SK-N-SH (cell line): Measurements from ENCODE around the gene SAYSD1. TPM values are rescaled to one million over a fixed set of nuclear protein-coding genes. Genes with fewer than 3 reads are reported as not detected.
A peak's percentile ranks its signal among the peaks of the same experiment; 100 is the strongest.

Experiments
- CTCF ChIA-PET: fragments of 300-600, 350-600 bp; formaldehyde crosslinking; extraction: SDS; loops from one replicate; lab custom pipeline; 2021; lab: Yijun Ruan, JAX
- POLR2A ChIA-PET: fragments of 350-600 bp; sonication (Branson Sonifier 250); formaldehyde crosslinking; extraction: SDS; loops from one replicate; lab custom pipeline; 2020; ENCODE audit warnings: antibody characterized with exemption, inconsistent platforms; lab: Yijun Ruan, JAX
- DNase-seq: peaks from one replicate; pipeline ENCODE4 v3.0.0; 2012
- H2AFZ ChIP-seq: fragments of 200-600 bp; sonication (generic); 2 replicates; pipeline ENCODE4 v1.8.1; 2016; ENCODE audit warnings: antibody characterized with exemption, mild to moderate bottlenecking, low read depth
- H3F3A ChIP-seq: fragments of 200-600 bp; sonication (generic); replicated peaks from 2 replicates; pipeline ENCODE3; 2016; ENCODE audit warnings: antibody characterized with exemption, mild to moderate bottlenecking; ENCODE audit not compliant: insufficient read depth
- H3K27ac ChIP-seq, 2 experiments: fragments of 200-500 bp in 1 of 2; fragments of 200-600 bp in 1 of 2; sonication (Bioruptor generic) in 1 of 2; sonication (generic), shearing (Covaris generic) in 1 of 2; 2 replicates each; pipeline versions ENCODE4 v1.5.1 to v1.6.1; 2014 to 2016; ENCODE audit warnings: low read depth in 2 of 2, inconsistent platforms in 1 of 2, low read length in 1 of 2, mild to moderate bottlenecking in 1 of 2, mixed read lengths in 1 of 2
- H3K27me3 ChIP-seq: fragments of 200-600 bp; sonication (generic), shearing (Covaris generic); 2 replicates; pipeline ENCODE4 v1.6.1; 2016; ENCODE audit warnings: mixed run types; ENCODE audit not compliant: insufficient read depth
- H3K36me3 ChIP-seq, 2 experiments: fragments of 200-500 bp in 1 of 2; fragments of 200-600 bp in 1 of 2; sonication (Bioruptor generic) in 1 of 2; sonication (generic) in 1 of 2; replicated peaks in 1 of 2; 2 replicates each; pipeline versions ENCODE3 to v1.5.1; 2014 to 2016; ENCODE audit warnings: low read length in 1 of 2, mild to moderate bottlenecking in 1 of 2; ENCODE audit not compliant: insufficient read depth in 2 of 2, control insufficient read depth in 1 of 2
- H3K4me1 ChIP-seq, 2 experiments: fragments of 200-500 bp in 1 of 2; fragments of 200-600 bp in 1 of 2; sonication (Bioruptor generic) in 1 of 2; sonication (generic), shearing (Covaris generic) in 1 of 2; 2 replicates each; pipeline versions ENCODE4 v1.5.1 to v1.6.1; 2014 to 2016; ENCODE audit warnings: low read depth in 1 of 2, low read length in 1 of 2, mixed run types in 1 of 2; ENCODE audit not compliant: insufficient read depth in 2 of 2, control insufficient read depth in 1 of 2
- H3K4me2 ChIP-seq: fragments of 200-600 bp; sonication (generic), shearing (Covaris generic); 2 replicates; pipeline ENCODE4 v1.6.1; 2017; ENCODE audit warnings: mixed run types
- H3K4me3 ChIP-seq, 2 experiments: fragments of 200-500 bp in 1 of 2; fragments of 200-600 bp in 1 of 2; sonication (Bioruptor generic) in 1 of 2; sonication (generic), shearing (Covaris generic) in 1 of 2; 2 replicates each; pipeline versions ENCODE4 v1.5.1 to v1.8.1; 2014 to 2016; ENCODE audit warnings: low read depth in 2 of 2, inconsistent platforms in 1 of 2, low read length in 1 of 2, mild to moderate bottlenecking in 1 of 2, mixed read lengths in 1 of 2, moderate library complexity in 1 of 2
- H3K79me2 ChIP-seq: fragments of 200-600 bp; sonication (generic); 2 replicates; pipeline ENCODE4 v1.8.1; 2017; ENCODE audit warnings: mild to moderate bottlenecking; ENCODE audit not compliant: insufficient read depth
- H3K9ac ChIP-seq: fragments of 200-600 bp; sonication (generic); 2 replicates; pipeline ENCODE4 v1.6.1; 2017; ENCODE audit warnings: mixed run types
- H3K9me2 ChIP-seq: fragments of 200-600 bp; sonication (generic); 2 replicates; pipeline ENCODE4 v1.6.1; 2017; ENCODE audit warnings: mixed run types
- H3K9me3 ChIP-seq: fragments of 200-600 bp; sonication (generic); 2 replicates; pipeline ENCODE4 v1.6.1; 2017; ENCODE audit warnings: mixed run types, mild to moderate bottlenecking, moderate library complexity
- H4K20me1 ChIP-seq: fragments of 200-600 bp; sonication (generic); 2 replicates; pipeline ENCODE4 v1.6.1; 2017; ENCODE audit warnings: mild to moderate bottlenecking, mixed run types; ENCODE audit not compliant: insufficient read depth
- CHD2 ChIP-seq: fragments of 150-350 bp; IDR thresholded peaks from 2 replicates; pipeline ENCODE4 v1.6.1; 2018; ENCODE audit warnings: low read length; ENCODE audit not compliant: partially characterized antibody
- CTCF ChIP-seq: fragments of 200-600 bp; sonication (generic); IDR thresholded peaks from 2 replicates; pipeline ENCODE4 v1.6.1; 2017; ENCODE audit warnings: antibody characterized with exemption, mild to moderate bottlenecking, moderate library complexity
- EZH2phosphoT487 ChIP-seq: fragments of 200-600 bp; sonication (generic); IDR thresholded peaks from 2 replicates; pipeline ENCODE4 v1.6.1; 2017; ENCODE audit warnings: low read depth, mixed run types, mild to moderate bottlenecking, antibody characterized with exemption, moderate library complexity, borderline replicate concordance
- GABPA ChIP-seq: IDR thresholded peaks from 2 replicates; pipeline ENCODE4 v1.4.0; 2012; ENCODE audit warnings: low read depth, mild to moderate bottlenecking
- GATA2 ChIP-seq: sonication (generic); formaldehyde crosslinking; IDR thresholded peaks from 2 replicates; pipeline ENCODE4 v1.5.0; 2020; ENCODE audit warnings: mild to moderate bottlenecking, missing genetic modification reagents
- JUND ChIP-seq: IDR thresholded peaks from 2 replicates; pipeline ENCODE4 v1.4.0; 2012
- MAX ChIP-seq: IDR thresholded peaks from 2 replicates; pipeline ENCODE4 v1.4.0; 2012; ENCODE audit warnings: low read depth
- MXI1 ChIP-seq: IDR thresholded peaks from 2 replicates; pipeline ENCODE4 v1.6.1; 2012; ENCODE audit warnings: mild to moderate bottlenecking, low read depth, low read length, improper control_type of control experiment
- NFIC ChIP-seq: IDR thresholded peaks from 2 replicates; pipeline ENCODE4 v1.4.0; 2012; ENCODE audit warnings: borderline replicate concordance
- POLR2AphosphoS5 ChIP-seq: IDR thresholded peaks from 2 replicates; pipeline ENCODE4 v1.6.1; 2012; ENCODE audit warnings: low read depth, low read length
- REST ChIP-seq: IDR thresholded peaks from 2 replicates; pipeline ENCODE4 v1.6.1; 2012; ENCODE audit warnings: mild to moderate bottlenecking, low read depth, low read length, moderate library complexity
- RFX5 ChIP-seq: IDR thresholded peaks from 2 replicates; pipeline ENCODE4 v1.6.1; 2012; ENCODE audit warnings: mild to moderate bottlenecking, improper control_type of control experiment, low read length
- RXRA ChIP-seq: IDR thresholded peaks from 2 replicates; pipeline ENCODE4 v1.4.0; 2012; ENCODE audit warnings: low read depth, mild to moderate bottlenecking, borderline replicate concordance
- SIN3A ChIP-seq: IDR thresholded peaks from 2 replicates; pipeline ENCODE4 v1.6.1; 2012; ENCODE audit warnings: low read depth, mild to moderate bottlenecking, low read length, moderate library complexity, borderline replicate concordance
- TCF12 ChIP-seq: IDR thresholded peaks from 2 replicates; pipeline ENCODE4 v1.4.0; 2012
- TEAD4 ChIP-seq: IDR thresholded peaks from 2 replicates; pipeline ENCODE4 v1.4.0; 2012; ENCODE audit warnings: mild to moderate bottlenecking, borderline replicate concordance; ENCODE audit not compliant: insufficient read depth
- USF1 ChIP-seq: IDR thresholded peaks from 2 replicates; pipeline ENCODE4 v1.4.0; 2012; ENCODE audit warnings: low read depth, borderline replicate concordance
- WGBS: methylation state at CpG from one replicate; pipeline ENCODE4 v1.1.6; 2017; ENCODE audit warnings: low lambda C conversion rate; 5-methylcytosine and 5-hydroxymethylcytosine counted together
- polyA plus RNA-seq, 3 experiments: library from polyadenylated mRNA; depleted of rRNA; stranded (reverse); fragments of >200 nt; gene quantifications; 2 replicates each; pipeline ENCODE4 v1.2.3, GENCODE V29; 2012

The SAYSD1 gene
- polyA plus RNA-seq, 1 of the 3 experiments (the other 2 are of a cell fraction) = 6.1 TPM

GRCh38 chr6:39118921-39119320, 3.9 kb upstream of the SAYSD1 start:
- DNase-seq = no peak
- no peak overlapping the region for H3K9ac ChIP-seq
- CTCF ChIA-PET = interaction anchor here (1.1 kb wide), 1 partner anchor 10 kb away, joined by 4 read pairs; no protein-coding TSS in a partner anchor
- no peaks in the 10 kb centered on the region for H3K9me3 ChIP-seq
- no peaks in the 10 kb centered on the region for H3K9me2 ChIP-seq
- TF ChIP-seq GABPA (no peak), RFX5 (no peak), RXRA (no peak), USF1 (no peak)
- TF ChIP-seq, all 33 proteins: peak for 0
- H4K20me1 ChIP-seq = no peaks in the 10 kb centered on the region
- POLR2A ChIA-PET = no interaction called here
- H2AFZ ChIP-seq = no peak overlapping the region
- no peak overlapping the region for H3K4me3 ChIP-seq
- H3K27me3 ChIP-seq = no peaks in the 10 kb centered on the region
- no peaks in the 10 kb centered on the region for H3K36me3 ChIP-seq
- H3K4me1 ChIP-seq = peaks cover 0 to 8% of the 10 kb centered on the region in 2 experiments; a peak in 2 of 4 replicates
- H3K4me2 ChIP-seq = no peak overlapping the region
- no peaks in the 10 kb centered on the region for H3F3A ChIP-seq
- no peaks in the 10 kb centered on the region for H3K79me2 ChIP-seq
- WGBS = 67% methylated on average over 4 of the region's 4 CpGs
- no peak overlapping the region for H3K27ac ChIP-seq

GRCh38 chr6:39114388-39114703, 640 bp downstream of the SAYSD1 start:
- Histone ChIP-seq H3K4me3 (peak overlapping the region; percentile 81 to 83), H3K4me2 (peak overlapping the region; percentile 73), H2AFZ (peak overlapping the region; percentile 99), H3K79me2 (0 out of 2 replicates have a peak, but pooled peaks cover 3% of the 10 kb centered on the region), H3K27me3 (no peaks in the 10 kb centered on the region), H3K9me2 (no peaks in the 10 kb centered on the region), H4K20me1 (no peaks in the 10 kb centered on the region), H3F3A (no peaks in the 10 kb centered on the region)
- no peak for TF ChIP-seq TCF12
- TF ChIP-seq POLR2AphosphoS5 = no peak
- TF ChIP-seq CHD2 = no peak
- TF ChIP-seq MXI1 = no peak
- no peak for TF ChIP-seq MAX
- TF ChIP-seq EZH2phosphoT487 = no peak
- no peak for TF ChIP-seq REST
- TF ChIP-seq SIN3A = no peak
- TF ChIP-seq JUND = no peak
- TF ChIP-seq NFIC = no peak
- TF ChIP-seq CTCF = no peak
- no peak for TF ChIP-seq GATA2
- TF ChIP-seq TEAD4 = no peak
- TF ChIP-seq RXRA = no peak
- TF ChIP-seq, all 33 proteins: peak for 0
- peaks cover 0 to 8% of the 10 kb centered on the region in 2 experiments; a peak in 2 of 4 replicates for H3K4me1 ChIP-seq
- WGBS = 2% methylated on average over 11 of the region's 11 CpGs
- H3K9ac ChIP-seq = peak overlapping the region; percentile 82
- H3K9me3 ChIP-seq = no peaks in the 10 kb centered on the region
- DNase-seq = no peak
- ChIA-PET CTCF (interaction anchor here (1.0 to 1.3 kb wide), 2 partner anchors 53 to 118 kb away, joined by 3 to 4 read pairs; no protein-coding TSS in a partner anchor), POLR2A (interaction anchor here (1.3 to 1.7 kb wide), 2 partner anchors 25 to 56 kb away, joined by 3 read pairs; no protein-coding TSS in a partner anchor)
- peak overlapping the region; percentile 77 to 97; a peak in 3 of 4 replicates for H3K27ac ChIP-seq
- H3K36me3 ChIP-seq = peaks cover 8 to 12% of the 10 kb centered on the region in 2 experiments
